Upper lobe of right lung (tissue), 1 donor: ENCODE measurements around the gene PDE6G. TPM values are rescaled to one million over a fixed set of nuclear protein-coding genes. Genes with fewer than 3 reads are reported as not detected.
"Not testable (repeated sequence)": the region's sequence is repeated elsewhere in the genome, so short reads cannot be mapped to it uniquely, and the experiment has no call there.

ENCODE experiments used
- ATAC-seq: fragments of 200-7000 bp; cut with Tn5 transposase; one replicate; pipeline ENCODE4 v1.9.1; 2020; ENCODE audit warnings: mild to moderate bottlenecking, moderate library complexity
- DNase-seq: peaks from one replicate; pipeline ENCODE4 v3.0.0-alpha.2; 2020
- H3K27ac ChIP-seq: fragments of 200-600 bp; one replicate; pipeline ENCODE4 v1.8.0; 2022
- H3K27me3 ChIP-seq: fragments of 200-600 bp; one replicate; pipeline ENCODE4 v1.8.0; 2022; ENCODE audit warnings: mild to moderate bottlenecking
- H3K36me3 ChIP-seq: fragments of 200-600 bp; one replicate; pipeline ENCODE4 v1.8.0; 2022
- H3K4me1 ChIP-seq: fragments of 200-600 bp; one replicate; pipeline ENCODE4 v1.8.0; 2022
- H3K4me3 ChIP-seq: fragments of 200-600 bp; one replicate; pipeline ENCODE4 v1.8.0; 2022; ENCODE audit warnings: mild to moderate bottlenecking
- H3K9me3 ChIP-seq: fragments of 200-600 bp; one replicate; pipeline ENCODE4 v1.8.0; 2022
- CTCF ChIP-seq: fragments of 200-600 bp; IDR thresholded peaks from one replicate; pipeline ENCODE4 v1.8.0; 2022; ENCODE audit warnings: antibody characterized with exemption
- intact Hi-C: fragments of 100-400 bp; cut with DNase I; formaldehyde crosslinking; loops from one replicate; pipeline ENCODE4 v1.11.0; 2022
- total RNA-seq: library from RNA; stranded (reverse); fragmentation: NEBNext Ultra II Directional; extraction: Animal tissue kit (Norgen Biotek cat#: 25700); gene quantifications from one replicate; pipeline ENCODE4 v1.2.1, GENCODE V29; 2021
- donor health status: DM: no; HTN: yes; CAD: no; lungs with severe emphysema.

Gene PDE6G
- total RNA-seq, 1 donor from 2014 or later: 1.0 TPM

GRCh38 chr17:81635431-81635830, 20.9 kb downstream of the PDE6G start:
- no peak for TF ChIP-seq CTCF
- no peaks in the 10 kb centered on the region for H3K9me3 ChIP-seq
- H3K36me3 ChIP-seq: peaks cover under 1% of the 10 kb centered on the region
- peak overlapping the region; percentile 74 for H3K4me3 ChIP-seq
- H3K4me1 ChIP-seq: peaks cover 30% of the 10 kb centered on the region
- H3K27me3 ChIP-seq: no peaks in the 10 kb centered on the region
- DNase-seq: no peak
- peak overlapping the region; percentile 87 for H3K27ac ChIP-seq
- ATAC-seq: no peak
- intact Hi-C loops: no loop called here

GRCh38 chr17:81631482-81631881, 24.9 kb downstream of the PDE6G start:
- Histone ChIP-seq H3K4me3 (no peak overlapping the region), H3K27me3 (no peaks in the 10 kb centered on the region), H3K9me3 (no peaks in the 10 kb centered on the region), H3K4me1 (peaks cover 23% of the 10 kb centered on the region), H3K27ac (no peak overlapping the region), H3K36me3 (peaks cover 40% of the 10 kb centered on the region)
- no peak for TF ChIP-seq CTCF
- intact Hi-C loops: no loop called here
- DNase-seq (no peak), ATAC-seq (no peak)

GRCh38 chr17:81630274-81630673, 26.1 kb downstream of the PDE6G start:
- intact Hi-C loops: no loop called here
- Histone ChIP-seq H3K36me3 (peaks cover 52% of the 10 kb centered on the region), H3K27me3 (no peaks in the 10 kb centered on the region), H3K9me3 (no peaks in the 10 kb centered on the region), H3K4me1 (peaks cover 14% of the 10 kb centered on the region), H3K4me3 (no peak overlapping the region), H3K27ac (no peak overlapping the region)
- no peak for ATAC-seq
- TF ChIP-seq CTCF: no peak
- no peak for DNase-seq

GRCh38 chr17:81621494-81622130, 34.7 kb downstream of the PDE6G start:
- Histone ChIP-seq H3K9me3 (no peaks in the 10 kb centered on the region), H3K36me3 (peaks cover 80% of the 10 kb centered on the region), H3K4me3 (no peak overlapping the region), H3K27me3 (no peaks in the 10 kb centered on the region), H3K4me1 (peaks cover 7% of the 10 kb centered on the region), H3K27ac (no peak overlapping the region)
- ATAC-seq (peak; percentile 65), DNase-seq (no peak)
- intact Hi-C loops: no loop called here
- no peak for TF ChIP-seq CTCF

- DNase-seq, H3K4me3 ChIP-seq, ATAC-seq, H3K27ac ChIP-seq, intact Hi-C loops, H3K27me3 ChIP-seq, H3K9me3 ChIP-seq: not testable (repeated sequence)
- peaks cover 17% of the 10 kb centered on the region for H3K4me1 ChIP-seq
- H3K36me3 ChIP-seq: peaks cover 77% of the 10 kb centered on the region
Measured at GRCh38 chr17:81618307-81618706, 38.0 kb downstream of the PDE6G start.

GRCh38 chr17:81616877-81617276, 39.5 kb downstream of the PDE6G start:
- peaks cover 13% of the 10 kb centered on the region for H3K4me1 ChIP-seq
- H3K27ac ChIP-seq: no peak overlapping the region
- ATAC-seq: no peak
- no peak for TF ChIP-seq CTCF
- DNase-seq: no peak
- no peak overlapping the region for H3K4me3 ChIP-seq
- intact Hi-C loops: no loop called here
- H3K27me3 ChIP-seq: no peaks in the 10 kb centered on the region
- peaks cover 79% of the 10 kb centered on the region for H3K36me3 ChIP-seq
- no peaks in the 10 kb centered on the region for H3K9me3 ChIP-seq
